SKM-1 (cell line): ENCODE measurements around the gene ATRIP.
A peak's percentile ranks its signal among the peaks of the same experiment; 100 is the strongest.
"Not testable (repeated sequence)": the region's sequence is repeated elsewhere in the genome, so short reads cannot be mapped to it uniquely, and the experiment has no call there.

Experiments used
- DNase-seq: peaks from one replicate; lab custom pipeline; 2025; ENCODE audit not compliant: unreplicated experiment; lab: John Stamatoyannopoulos, UW

The ATRIP gene

GRCh38 chr3:48446425-48447193 lies at the start of gene ATRIP:
Gene ATRIP, plus strand, starts transcription at chr3:48446737. Its CDS starts 109 bp downstream, at chr3:48446846.
- peak; percentile 78 for DNase-seq

- DNase-seq = no peak
Observed at GRCh38 chr3:48397767-48398681, 48.5 kb upstream of the ATRIP start.

GRCh38 chr3:48398701-48399386 lies 47.7 kb upstream of the ATRIP start:
- no peak for DNase-seq

- no peak for DNase-seq
Observed at GRCh38 chr3:48399387-48400172, 47.0 kb upstream of the ATRIP start.

DNA sequence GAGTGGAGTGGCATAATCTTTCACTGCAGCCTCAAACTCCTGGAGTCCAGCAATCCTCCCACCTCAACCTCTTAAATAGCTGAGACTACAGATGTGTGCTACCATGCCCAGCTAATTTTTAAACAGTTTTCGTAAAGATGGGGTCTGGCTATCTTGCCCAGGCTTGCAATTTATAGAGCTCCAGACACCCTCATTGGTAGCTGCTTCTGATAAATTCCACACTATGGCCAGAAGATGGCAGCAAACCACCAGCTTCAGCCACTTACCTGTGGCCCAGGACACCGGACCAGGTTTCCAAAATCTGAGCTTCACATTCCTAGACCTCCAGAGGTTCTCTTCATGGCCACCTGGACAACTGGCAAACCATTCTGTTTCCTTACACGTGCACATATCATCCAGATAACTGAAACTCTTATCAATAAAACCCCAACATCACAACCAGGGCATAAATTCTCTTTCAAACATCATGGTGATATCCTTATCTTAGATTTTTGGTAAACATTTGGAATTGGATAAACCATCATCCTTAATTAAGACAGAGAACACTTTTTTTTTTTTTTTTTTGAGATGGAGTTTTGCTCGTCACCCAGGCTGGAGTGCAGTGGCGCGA lies 45.6 kb upstream of the ATRIP start:
- DNase-seq = peak; percentile 39

DNA sequence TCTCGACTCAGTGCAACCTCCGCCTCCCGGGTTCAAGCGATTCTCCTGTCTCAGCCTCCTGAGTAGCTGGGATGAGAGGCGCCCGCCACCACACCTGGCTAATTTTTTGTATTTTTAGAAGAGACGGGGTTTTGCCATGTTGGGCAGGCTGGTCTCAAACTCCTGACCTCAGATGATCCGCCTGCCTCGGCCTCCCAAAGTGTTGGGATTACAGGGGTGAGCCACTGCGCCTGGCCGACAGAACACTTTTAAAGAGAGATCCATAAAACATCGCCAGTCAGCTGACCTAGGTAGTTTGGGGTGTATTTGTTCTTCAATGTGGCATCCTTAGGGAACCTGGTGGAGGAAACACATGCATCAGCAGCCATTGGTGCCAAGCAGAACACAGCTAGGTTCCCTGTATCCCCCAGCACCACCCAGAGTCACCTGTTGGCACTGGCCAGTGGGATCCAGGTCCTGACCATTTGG lies 45.1 kb upstream of the ATRIP start:
- DNase-seq = not testable (repeated sequence)

GRCh38 chr3:48402281-48402732 lies 44.2 kb upstream of the ATRIP start:
- no peak for DNase-seq

DNA sequence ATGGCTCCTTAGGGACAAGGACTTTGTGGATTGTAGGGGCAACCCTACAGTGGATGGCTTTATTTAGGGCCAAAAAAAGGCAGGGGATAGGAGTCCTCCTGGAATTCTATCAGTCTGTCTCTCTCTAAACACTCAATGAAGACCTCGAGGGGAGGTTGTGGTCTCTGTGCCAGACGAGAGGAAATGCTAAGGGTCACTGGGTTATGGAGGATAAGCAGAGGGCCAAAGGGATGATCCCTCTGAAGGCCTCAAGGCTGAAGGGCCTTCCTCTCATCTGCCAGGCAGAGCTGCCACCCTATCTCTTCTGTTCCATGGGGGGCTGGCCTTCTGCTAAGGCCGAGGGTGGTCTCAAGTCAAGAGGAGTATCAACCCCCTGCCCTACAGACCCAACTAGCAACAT lies 43.6 kb upstream of the ATRIP start:
- DNase-seq = no peak

GRCh38 chr3:48403533-48404439 lies 42.8 kb upstream of the ATRIP start:
- no peak for DNase-seq

- no peak for DNase-seq
Observed at GRCh38 chr3:48404440-48405342, 41.8 kb upstream of the ATRIP start.

DNA sequence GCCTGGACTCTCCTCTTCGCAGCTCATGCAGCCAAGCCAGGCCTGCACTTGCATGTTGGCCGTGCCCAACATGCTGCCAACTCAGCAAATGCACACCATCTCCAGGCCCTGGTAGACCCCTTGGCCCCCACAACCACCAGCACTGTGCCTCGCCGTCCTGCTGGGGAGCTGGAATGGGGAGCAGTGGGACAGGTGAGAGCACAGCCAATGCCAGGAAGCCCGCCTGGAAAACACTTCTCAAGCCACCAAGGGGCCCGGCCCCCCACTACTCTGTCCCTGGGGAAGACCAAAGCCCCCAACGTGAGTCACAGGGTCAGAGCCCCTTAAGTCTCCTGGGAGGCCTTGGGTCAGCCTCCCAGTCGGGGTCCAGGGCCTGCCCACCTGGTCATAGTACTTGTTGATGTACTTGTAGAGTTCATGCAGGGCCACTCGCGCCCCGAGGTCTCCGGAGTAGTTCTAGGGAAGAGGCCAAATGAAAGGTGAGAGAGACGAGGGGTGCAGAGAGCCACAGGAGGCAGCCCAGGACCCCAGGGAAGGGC lies 41.1 kb upstream of the ATRIP start:
- DNase-seq = no peak

DNA sequence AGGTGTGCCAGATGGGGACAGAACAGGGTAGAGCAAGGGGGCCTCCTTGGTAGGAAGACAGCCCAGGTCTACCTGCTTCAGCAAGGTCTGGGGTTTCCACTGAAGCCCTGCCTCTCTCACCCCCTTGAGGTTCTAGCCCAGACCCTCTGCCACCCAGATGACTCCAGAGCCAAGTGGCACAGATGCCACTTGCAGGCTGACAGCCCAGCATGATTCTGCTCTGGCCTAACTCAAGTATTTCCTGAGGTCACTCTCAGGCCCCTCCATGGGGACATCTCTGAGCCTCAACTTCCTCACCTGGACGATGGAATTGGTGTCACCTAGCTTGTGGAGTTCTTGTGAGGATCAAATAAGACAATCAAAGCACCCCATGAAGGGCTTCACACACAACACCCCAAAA lies 40.6 kb upstream of the ATRIP start:
- no peak for DNase-seq

- no peak for DNase-seq
Observed at GRCh38 chr3:48406443-48407431, 39.8 kb upstream of the ATRIP start.

- no peak for DNase-seq
Observed at GRCh38 chr3:48407542-48408099, 38.9 kb upstream of the ATRIP start.

DNA sequence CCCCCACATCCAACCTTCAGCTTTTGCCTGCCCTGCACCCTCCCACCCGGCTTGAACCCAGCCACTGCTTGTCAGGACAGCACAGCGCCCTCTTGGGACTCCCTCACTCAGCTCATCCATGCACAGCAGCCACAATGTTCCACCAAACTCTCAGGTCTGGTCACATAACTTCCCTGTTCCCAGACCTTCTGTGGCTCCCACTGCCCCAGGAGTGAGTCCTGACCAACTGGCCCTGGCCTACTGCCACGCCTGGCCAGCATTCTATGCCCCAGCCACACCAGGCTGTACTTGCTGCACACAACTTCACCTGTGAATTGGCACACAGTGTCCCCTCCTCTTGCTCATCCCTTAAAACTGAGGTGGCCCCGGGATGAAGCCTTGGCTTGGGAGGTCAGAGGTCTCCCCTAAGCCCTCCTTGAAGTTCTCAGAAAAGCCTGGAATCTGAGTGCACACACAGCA lies 37.7 kb upstream of the ATRIP start:
- no peak for DNase-seq
